MM.1S (cell line): ENCODE measurements around the gene CELF4.

ENCODE experiments used
- DNase-seq: peaks from one replicate; pipeline ENCODE4 v3.0.0-alpha.2; 2015
- H2AFZ ChIP-seq: fragments of 300-600 bp; sonication (generic); 2 replicates; pipeline ENCODE4 v1.6.0; 2016; ENCODE audit warnings: antibody characterized with exemption, low read length
- H3F3A ChIP-seq: fragments of 300-600 bp; sonication (generic); 2 replicates; pipeline ENCODE4 v1.6.1; 2016; ENCODE audit warnings: mild to moderate bottlenecking, antibody characterized with exemption, low read length, moderate library complexity, mixed read lengths; ENCODE audit not compliant: insufficient read depth
- H3K27ac ChIP-seq: fragments of 300-600 bp; sonication (generic); 2 replicates; pipeline ENCODE4 v1.5.1; 2016; ENCODE audit warnings: mild to moderate bottlenecking, low read length
- H3K27me3 ChIP-seq: fragments of 300-600 bp; sonication (generic); replicated peaks from 2 replicates; pipeline ENCODE4 v1.6.0; 2016; ENCODE audit warnings: low read length; ENCODE audit not compliant: insufficient read depth
- H3K36me3 ChIP-seq: fragments of 300-600 bp; sonication (generic); replicated peaks from 2 replicates; pipeline ENCODE4 v1.6.1; 2016; ENCODE audit warnings: mild to moderate bottlenecking, low read length, mixed read lengths; ENCODE audit not compliant: insufficient read depth
- H3K4me1 ChIP-seq: fragments of 300-600 bp; sonication (generic); 2 replicates; pipeline ENCODE4 v1.6.1; 2016; ENCODE audit warnings: low read length, mixed read lengths
- H3K4me2 ChIP-seq: fragments of 300-600 bp; sonication (generic); 2 replicates; pipeline ENCODE4 v1.6.0; 2016; ENCODE audit warnings: low read depth, low read length
- H3K4me3 ChIP-seq: fragments of 300-600 bp; sonication (generic); 2 replicates; pipeline ENCODE4 v1.5.1; 2016; ENCODE audit warnings: low read length, mixed read lengths
- H3K79me2 ChIP-seq: fragments of 300-600 bp; sonication (generic); 2 replicates; pipeline ENCODE4 v1.6.1; 2016; ENCODE audit warnings: mixed run types, low read length, mixed read lengths
- H3K9ac ChIP-seq: fragments of 300-600 bp; sonication (generic); 2 replicates; pipeline ENCODE4 v1.6.1; 2016; ENCODE audit warnings: low read length, mixed read lengths
- H3K9me2 ChIP-seq: fragments of 300-600 bp; sonication (generic); replicated peaks from 2 replicates; pipeline ENCODE4 v1.6.1; 2016; ENCODE audit warnings: mild to moderate bottlenecking, low read length, mixed read lengths; ENCODE audit not compliant: insufficient read depth
- H3K9me3 ChIP-seq: fragments of 300-600 bp; sonication (generic); replicated peaks from 2 replicates; pipeline ENCODE4 v1.6.1; 2016; ENCODE audit warnings: mild to moderate bottlenecking, low read length, mixed read lengths; ENCODE audit not compliant: insufficient read depth
- H4K20me1 ChIP-seq: fragments of 300-600 bp; sonication (generic); 2 replicates; pipeline ENCODE4 v1.6.1; 2016; ENCODE audit warnings: mild to moderate bottlenecking, low read length, moderate library complexity, mixed read lengths; ENCODE audit not compliant: insufficient read depth
- CTCF ChIP-seq: fragments of 300-600 bp; sonication (generic); IDR thresholded peaks from 2 replicates; pipeline ENCODE4 v1.5.1; 2016; ENCODE audit warnings: antibody characterized with exemption, low read length, mixed read lengths
- EZH2 ChIP-seq: fragments of 300-600 bp; sonication (generic); optimal IDR thresholded peaks from 2 replicates; pipeline ENCODE3; 2017; ENCODE audit warnings: low read depth, mild to moderate bottlenecking, antibody characterized with exemption, low read length, mixed read lengths
- EZH2phosphoT487 ChIP-seq: fragments of 300-600 bp; sonication (generic); IDR thresholded peaks from 2 replicates; pipeline ENCODE4 v1.6.1; 2018; ENCODE audit warnings: antibody characterized with exemption, low read length

Gene CELF4

DNA sequence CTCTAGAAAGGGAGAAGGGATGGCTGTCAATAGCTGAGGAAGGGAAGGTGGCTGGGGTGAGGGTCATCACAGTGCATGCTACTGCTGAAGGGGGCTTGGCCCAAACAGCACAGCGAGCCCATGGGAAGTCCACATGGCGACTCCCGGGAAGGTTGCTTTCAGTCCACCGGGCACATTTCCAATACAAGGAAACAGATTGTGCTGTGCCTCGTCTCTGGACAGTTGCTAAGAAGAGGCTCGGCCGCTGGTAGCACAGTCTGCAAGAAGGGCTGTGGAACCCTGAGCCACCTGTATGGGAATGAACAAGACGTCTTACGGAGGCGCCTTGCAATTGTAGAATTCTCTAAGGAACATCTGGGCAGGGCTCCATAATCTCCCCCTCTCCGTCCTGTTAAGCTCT is 123.1 kb downstream of the CELF4 start:
- TF ChIP-seq EZH2, result no peak
- no peak for TF ChIP-seq EZH2phosphoT487
- TF ChIP-seq CTCF, result no peak
- no peak overlapping the region for H3K27ac ChIP-seq

GRCh38 chr18:37441821-37442220 is 123.8 kb downstream of the CELF4 start:
- no peak for DNase-seq
- no peaks in the 10 kb centered on the region for H4K20me1 ChIP-seq
- no peak overlapping the region for H3K27ac ChIP-seq
- no peaks in the 10 kb centered on the region for H3K9me3 ChIP-seq
- H3K9ac ChIP-seq, result no peak overlapping the region
- H3K4me2 ChIP-seq, result no peak overlapping the region
- H3K4me1 ChIP-seq, result peaks cover 8% of the 10 kb centered on the region
- H3F3A ChIP-seq, result no peaks in the 10 kb centered on the region
- no peaks in the 10 kb centered on the region for H3K27me3 ChIP-seq
- no peaks in the 10 kb centered on the region for H3K79me2 ChIP-seq
- H3K9me2 ChIP-seq, result no peaks in the 10 kb centered on the region
- no peak overlapping the region for H2AFZ ChIP-seq
- H3K4me3 ChIP-seq, result no peak overlapping the region
- TF ChIP-seq CTCF (no peak), EZH2phosphoT487 (no peak), EZH2 (no peak)
- no peaks in the 10 kb centered on the region for H3K36me3 ChIP-seq

More for the DNA sequence above, 123.1 kb downstream of the CELF4 start:
- no peak for DNase-seq
- no peaks in the 10 kb centered on the region for H3K36me3 ChIP-seq
- no peaks in the 10 kb centered on the region for H3K9me3 ChIP-seq
- no peaks in the 10 kb centered on the region for H3K27me3 ChIP-seq
- H2AFZ ChIP-seq, result no peak overlapping the region
- H3K9ac ChIP-seq, result no peak overlapping the region
- no peak overlapping the region for H3K4me2 ChIP-seq
- H4K20me1 ChIP-seq, result no peaks in the 10 kb centered on the region
- H3K79me2 ChIP-seq, result no peaks in the 10 kb centered on the region
- no peaks in the 10 kb centered on the region for H3F3A ChIP-seq
- peaks cover 5% of the 10 kb centered on the region for H3K4me1 ChIP-seq
- H3K4me3 ChIP-seq, result no peak overlapping the region
- H3K9me2 ChIP-seq, result no peaks in the 10 kb centered on the region

DNA sequence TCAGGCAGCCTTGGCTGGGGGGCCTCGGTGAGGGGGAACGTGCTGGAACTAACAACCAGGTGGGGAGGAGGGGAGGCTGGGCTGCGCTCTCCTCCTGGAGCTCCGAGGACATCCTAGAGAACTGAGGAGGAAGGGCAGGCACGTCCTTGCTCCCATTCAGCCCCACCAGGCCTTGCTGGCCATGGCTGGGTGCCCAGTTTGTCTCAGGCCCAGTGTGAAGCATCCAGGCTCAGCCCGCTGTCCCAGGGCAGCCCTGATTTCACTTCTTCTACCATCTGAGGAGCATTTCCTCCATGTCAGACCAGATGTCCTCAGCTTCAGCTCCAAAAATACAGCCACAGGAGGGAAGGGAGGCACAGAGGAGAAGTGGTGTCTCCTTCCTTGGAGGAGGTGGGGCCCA is 125.4 kb downstream of the CELF4 start:
- Histone ChIP-seq H3K9me2 (no peaks in the 10 kb centered on the region), H3F3A (peaks cover 12% of the 10 kb centered on the region), H3K27me3 (no peaks in the 10 kb centered on the region), H3K9me3 (no peaks in the 10 kb centered on the region), H3K36me3 (no peaks in the 10 kb centered on the region), H3K27ac (no peak overlapping the region), H3K9ac (no peak overlapping the region), H3K4me2 (no peak overlapping the region), H3K79me2 (no peaks in the 10 kb centered on the region), H2AFZ (no peak overlapping the region), H4K20me1 (no peaks in the 10 kb centered on the region), H3K4me1 (peaks cover 24% of the 10 kb centered on the region), H3K4me3 (no peak overlapping the region)
- TF ChIP-seq CTCF (no peak), EZH2 (no peak)
- DNase-seq, result no peak
